SK-N-SH treated with all-trans-retinoic acid at 6 μM for 48 hours (cell line): ENCODE data around the gene NAA20.
"Not testable (repeated sequence)": the region's sequence is repeated elsewhere in the genome, so short reads cannot be mapped to it uniquely, and the experiment has no call there.

Source experiments
- BACH2 ChIP-seq: fragments of 250-450 bp; sonication (Bioruptor Pico); IDR thresholded peaks from 2 replicates; pipeline ENCODE4 v1.9.0; 2021; ENCODE audit warnings: mild to moderate bottlenecking, borderline replicate concordance
- PATZ1 ChIP-seq: fragments of 250-450 bp; sonication (Bioruptor Pico); IDR thresholded peaks from 2 replicates; pipeline ENCODE4 v1.8.0; 2020; ENCODE audit warnings: mild to moderate bottlenecking, moderate library complexity, borderline replicate concordance
- PPARA ChIP-seq: fragments of 250-450 bp; sonication (Bioruptor Pico); IDR thresholded peaks from 2 replicates; pipeline ENCODE4 v1.5.0; 2020; ENCODE audit warnings: mild to moderate bottlenecking, borderline replicate concordance
- RARB ChIP-seq: fragments of 250-450 bp; sonication (Bioruptor Pico); IDR thresholded peaks from 2 replicates; pipeline ENCODE4 v1.8.0; 2021; ENCODE audit warnings: mild to moderate bottlenecking, moderate library complexity

- not testable (repeated sequence) for TF ChIP-seq RARB; PPARA (CRISPR knock-in tag); BACH2 (CRISPR knock-in tag); PATZ1 (CRISPR knock-in tag)
Measured at GRCh38 chr20:20003955-20004322, 13.2 kb upstream of the NAA20 start.
